GM12878 (cell line): Measurements from ENCODE around the gene ATP5F1B. TPM values are rescaled to one million over a fixed set of nuclear protein-coding genes. Genes with fewer than 3 reads are reported as not detected.

Source experiments
- ATAC-seq: fragments of 200-7000 bp; cut with Tn5 transposase; 3 replicates; pipeline ENCODE4 v1.9.1; 2020; ENCODE audit warnings: mild to moderate bottlenecking, moderate library complexity
- BruUV-seq: library from RNA; stranded (reverse); fragments of 400-500 nt; replicated peaks from 2 replicates; lab custom pipeline; 2021; lab: Mats Ljungman, UMichigan
- CTCF ChIA-PET: fragments of 300-600 bp; sonication (Branson Sonifier 250); formaldehyde crosslinking; extraction: SDS; loops from one replicate; lab custom pipeline; 2021; ENCODE audit warnings: inconsistent platforms; lab: Yijun Ruan, JAX
- POLR2A ChIA-PET: fragments of 350-600 bp; formaldehyde crosslinking; extraction: SDS; loops from one replicate; lab custom pipeline; 2021; ENCODE audit warnings: inconsistent platforms; lab: Charles Lee
- RAD21 ChIA-PET: fragments of 300-600 bp; sonication (Branson Sonifier 250); formaldehyde crosslinking; loops from one replicate; lab custom pipeline; 2023; ENCODE audit warnings: antibody characterized with exemption; ENCODE audit not compliant: unreplicated experiment; lab: Charles Lee
- SMC1A ChIA-PET: fragments of 300-600 bp; sonication (Branson Sonifier 250); formaldehyde crosslinking; loops from one replicate; lab custom pipeline; 2023; ENCODE audit not compliant: unreplicated experiment, uncharacterized antibody; lab: Charles Lee
- DNase-seq: peaks from one replicate; pipeline ENCODE4 v3.0.0-alpha.2; 2011; ENCODE audit warnings: low read depth, low spot score
- FAIRE-seq: peaks from 3 replicates; lab custom pipeline; 2011; peaks lifted over from hg19 to GRCh38; lab: Jason Lieb, UNC
- H2AFZ ChIP-seq: 2 replicates; pipeline ENCODE4 v1.6.0; 2011; ENCODE audit warnings: low read depth, low read length, control low read depth; ENCODE audit not compliant: control insufficient read depth
- H3K27ac ChIP-seq: 2 replicates; pipeline ENCODE4 v1.5.1; 2011; ENCODE audit warnings: control low read depth; ENCODE audit not compliant: control insufficient read depth, insufficient read depth
- H3K27me3 ChIP-seq, 2 experiments: replicated peaks in 1 of 2; 2 replicates each; pipeline versions ENCODE4 v1.6.0 to v1.6.1; 2011; ENCODE audit warnings: low read length in 1 of 2; ENCODE audit not compliant: control insufficient read depth in 2 of 2, insufficient read depth in 2 of 2
- H3K36me3 ChIP-seq, 2 experiments: 2 replicates each; pipeline ENCODE4 v1.5.1; 2011; ENCODE audit warnings: low read length in 1 of 2; ENCODE audit not compliant: control insufficient read depth in 2 of 2, insufficient read depth in 2 of 2
- H3K4me1 ChIP-seq: 2 replicates; pipeline ENCODE4 v1.6.1; 2011; ENCODE audit warnings: mild to moderate bottlenecking, low read length, moderate library complexity, mixed read lengths; ENCODE audit not compliant: control insufficient read depth, insufficient read depth
- H3K4me2 ChIP-seq: 2 replicates; pipeline ENCODE4 v1.6.0; 2011; ENCODE audit warnings: control low read depth; ENCODE audit not compliant: control insufficient read depth, insufficient read depth
- H3K4me3 ChIP-seq: fragments of 200-600 bp; sonication (generic); 2 replicates; pipeline ENCODE4 v1.5.1; 2016
- H3K79me2 ChIP-seq: 2 replicates; pipeline ENCODE4 v1.6.0; 2011; ENCODE audit warnings: low read length; ENCODE audit not compliant: control insufficient read depth, insufficient read depth
- H3K9ac ChIP-seq: 2 replicates; pipeline ENCODE4 v1.8.0; 2011; ENCODE audit warnings: low read length, control low read depth, mixed read lengths; ENCODE audit not compliant: control insufficient read depth, insufficient read depth
- H3K9me3 ChIP-seq: replicated peaks from 3 replicates; pipeline ENCODE4 v1.5.1; 2011; ENCODE audit warnings: mild to moderate bottlenecking, low read length; ENCODE audit not compliant: control insufficient read depth, insufficient read depth
- H4K20me1 ChIP-seq: 2 replicates; pipeline ENCODE4 v1.6.0; 2011; ENCODE audit not compliant: control insufficient read depth, insufficient read depth
- EP300 ChIP-seq, 2 experiments: fragments of 150-350 bp in 1 of 2; IDR thresholded peaks; 2 replicates each; pipeline ENCODE4 v1.6.1; 2011 to 2012; ENCODE audit warnings: low read depth in 2 of 2, low read length in 2 of 2, borderline replicate concordance in 1 of 2, improper control_type of control experiment in 1 of 2, inconsistent platforms in 1 of 2; ENCODE audit not compliant: control insufficient read depth in 1 of 2
- ESRRA ChIP-seq: IDR thresholded peaks from 2 replicates; pipeline ENCODE4 v1.6.1; 2012; ENCODE audit warnings: mild to moderate bottlenecking, low read length, improper control_type of control experiment
- MXI1 ChIP-seq: fragments of 150-350 bp; IDR thresholded peaks from 2 replicates; pipeline ENCODE4 v1.6.1; 2011; ENCODE audit warnings: low read depth, mild to moderate bottlenecking, inconsistent platforms, low read length, improper control_type of control experiment
- SREBF1 ChIP-seq: IDR thresholded peaks from 2 replicates; pipeline ENCODE4 v1.6.1; 2012; ENCODE audit warnings: mild to moderate bottlenecking, low read length
- TCF3 ChIP-seq: IDR thresholded peaks from 2 replicates; pipeline ENCODE4 v1.6.1; 2012; ENCODE audit warnings: low read depth, mild to moderate bottlenecking, low read length, borderline replicate concordance; ENCODE audit not compliant: insufficient read depth
- WGBS: methylation state at CpG from one replicate; pipeline ENCODE4 v1.1.6; 2016; ENCODE audit warnings: low lambda C conversion rate; ENCODE audit not compliant: insufficient replicate concordance, insufficient coverage; ENCODE audit errors: missing lambda C conversion rate; 5-methylcytosine and 5-hydroxymethylcytosine counted together
- in situ Hi-C: fragments of 300-500 bp; cut with MboI; formaldehyde crosslinking; loops from 9 replicates; pipeline ENCODE4 v1.14.3; 2018; ENCODE audit warnings: mixed read lengths
- intact Hi-C: fragments of 100-400 bp; cut with micrococcal nuclease; formaldehyde crosslinking; loops from one replicate; pipeline ENCODE4 v1.14.2; 2022; ENCODE audit not compliant: unreplicated experiment
- polyA plus RNA-seq, 11 experiments: library from polyadenylated mRNA; depleted of rRNA in 4 of 11; unstranded in 6 of 11; stranded (reverse) in 5 of 11; fragments of >200 nt; fragmentation: Nextera tagmentation in 4 of 11; fragmentation: Illumina TruSeq in 1 of 11; extraction: Ambion mirVana in 4 of 11; extraction: Trizol in 1 of 11; gene quantifications; 1 replicate in 1 of 11; 2 replicates in 10 of 11; pipeline versions ENCODE4 v1.2.1 to v1.2.3, GENCODE V29; 2011 to 2016; ENCODE audit warnings: inconsistent platforms in 2 of 11, missing spikeins in 2 of 11, low read depth in 1 of 11
- total RNA-seq, 4 experiments: library from RNA; depleted of rRNA in 3 of 4; stranded (reverse); fragments of >200 nt in 3 of 4; fragmentation: Illumina TruSeq in 1 of 4; extraction: Trizol in 1 of 4; gene quantifications; 2 replicates each; pipeline versions ENCODE4 v1.2.1 to v1.2.3, GENCODE V29; 2013 to 2021
- TF ChIP-seq, protein P1 (sequence below): fragments of 450-650 bp; IDR thresholded peaks from 2 replicates; pipeline ENCODE4 v1.6.1; 2018; ENCODE audit warnings: borderline replicate concordance, mild to moderate bottlenecking; ENCODE audit not compliant: partially characterized antibody

Gene ATP5F1B
- total and polyA plus RNA-seq, 10 of the 15 experiments (the other 5 are each of a cell fraction or from before 2014, with no cell fraction given): 671 to 1,908 (median 1,031) TPM

DNA sequence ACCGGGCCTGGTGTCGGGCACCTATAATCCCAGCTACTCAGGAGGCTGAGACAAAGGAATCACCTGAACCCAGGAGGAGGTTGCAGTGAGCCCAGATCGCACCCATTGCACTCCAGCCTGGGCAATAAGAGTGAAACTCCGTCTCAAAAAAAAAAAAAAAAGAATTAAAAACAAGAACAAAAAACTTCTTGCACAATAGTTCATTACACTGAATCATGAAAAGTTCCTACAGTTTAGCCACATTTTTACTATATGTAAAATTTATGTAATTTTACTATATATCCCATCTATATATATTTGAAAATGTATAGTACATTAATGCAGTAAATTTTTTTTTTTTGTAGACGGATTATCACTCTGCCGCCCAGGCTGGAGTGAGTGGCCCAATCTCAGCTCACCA lies 4.6 kb downstream of the ATP5F1B start:
- TF ChIP-seq MXI1: no peak
- TF ChIP-seq EP300 (IDR thresholded peaks at IDR 0.05; ENCODE audit: borderline replicate concordance in 1 of 2, control insufficient read depth in 1 of 2, low read depth in 2 of 2, low read length in 2 of 2): no peak
- no peak for TF ChIP-seq SREBF1
- no peak for TF ChIP-seq TCF3
- TF ChIP-seq ESRRA: no peak
- TF ChIP-seq, protein P1, sequence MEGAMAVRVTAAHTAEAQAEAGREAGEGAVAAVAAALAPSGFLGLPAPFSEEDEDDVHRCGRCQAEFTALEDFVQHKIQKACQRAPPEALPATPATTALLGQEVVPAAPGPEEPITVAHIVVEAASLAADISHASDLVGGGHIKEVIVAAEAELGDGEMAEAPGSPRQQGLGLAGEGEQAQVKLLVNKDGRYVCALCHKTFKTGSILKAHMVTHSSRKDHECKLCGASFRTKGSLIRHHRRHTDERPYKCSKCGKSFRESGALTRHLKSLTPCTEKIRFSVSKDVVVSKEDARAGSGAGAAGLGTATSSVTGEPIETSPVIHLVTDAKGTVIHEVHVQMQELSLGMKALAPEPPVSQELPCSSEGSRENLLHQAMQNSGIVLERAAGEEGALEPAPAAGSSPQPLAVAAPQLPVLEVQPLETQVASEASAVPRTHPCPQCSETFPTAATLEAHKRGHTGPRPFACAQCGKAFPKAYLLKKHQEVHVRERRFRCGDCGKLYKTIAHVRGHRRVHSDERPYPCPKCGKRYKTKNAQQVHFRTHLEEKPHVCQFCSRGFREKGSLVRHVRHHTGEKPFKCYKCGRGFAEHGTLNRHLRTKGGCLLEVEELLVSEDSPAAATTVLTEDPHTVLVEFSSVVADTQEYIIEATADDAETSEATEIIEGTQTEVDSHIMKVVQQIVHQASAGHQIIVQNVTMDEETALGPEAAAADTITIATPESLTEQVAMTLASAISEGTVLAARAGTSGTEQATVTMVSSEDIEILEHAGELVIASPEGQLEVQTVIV: no peak
- TF ChIP-seq, all 136 proteins: peak for 0
- BruUV-seq: no TSS peak
- Histone ChIP-seq H3K4me1 (peaks cover 3% of the 10 kb centered on the region; the same call in 1 of the 2 replicates), H2AFZ (no peak overlapping the region), H3K36me3 (peaks cover 16 to 37% of the 10 kb centered on the region in 2 experiments), H3K27me3 (no peaks in the 10 kb centered on the region), H3K4me3 (no peak overlapping the region), H3K79me2 (peaks cover 53% of the 10 kb centered on the region), H3K27ac (no peak overlapping the region), H4K20me1 (no peaks in the 10 kb centered on the region), H3K9ac (no peak overlapping the region), H3K4me2 (no peak overlapping the region), H3K9me3 (no peaks in the 10 kb centered on the region)
- ATAC-seq (no peak), FAIRE-seq (no peak), DNase-seq (no peak)
- ChIA-PET SMC1A (interaction anchor here (0.5 kb wide), 1 partner anchor 502 kb away, joined by 3 read pairs; no protein-coding TSS in a partner anchor), RAD21 (no interaction called here), CTCF (interaction anchor here (1.5 to 2.2 kb wide), 2 partner anchors 12 to 127 kb away, joined by 4 to 6 read pairs; no protein-coding TSS in a partner anchor), POLR2A (interaction anchor here (0.6 to 1.2 kb wide), 3 partner anchors 13 to 121 kb away, joined by 3 read pairs; no protein-coding TSS in a partner anchor)
- intact Hi-C loops: loop anchor here (10.0 kb wide), 1 partner anchor 516 kb away; the partner anchor contains the start of gene ESYT1
- 96% methylated on average over 6 of the region's 6 CpGs for whole genome bisulfite sequencing
- in situ Hi-C loops: no loop called here
